GM21360 (cell line): ENCODE measurements around the gene ARHGAP28.
"Not testable (repeated sequence)": the region's sequence is repeated elsewhere in the genome, so short reads cannot be mapped to it uniquely, and the experiment has no call there.

Source experiments
- ATAC-seq: cut with Tn5 transposase; IDR thresholded peaks from one replicate; pipeline ENCODE4 v1.9.1; 2021; ENCODE audit warnings: mild to moderate bottlenecking, moderate library complexity; ENCODE audit not compliant: unreplicated experiment

ARHGAP28 gene

GRCh38 chr18:6920099-6920955 lies 190.8 kb downstream of the ARHGAP28 start:
- ATAC-seq = no peak

- no peak for ATAC-seq
These were observed 192.1 kb downstream of the ARHGAP28 start for GRCh38 chr18:6921571-6921970.

GRCh38 chr18:6923220-6923619 lies 193.7 kb downstream of the ARHGAP28 start:
- ATAC-seq = no peak

GRCh38 chr18:6927153-6927552 lies 197.6 kb downstream of the ARHGAP28 start:
- no peak for ATAC-seq

- ATAC-seq = no peak
These were observed 198.8 kb downstream of the ARHGAP28 start for GRCh38 chr18:6928359-6928758.

- no peak for ATAC-seq
These were observed 200.0 kb downstream of the ARHGAP28 start for GRCh38 chr18:6929370-6930102.

GRCh38 chr18:6934859-6935258 lies 205.3 kb downstream of the ARHGAP28 start:
- no peak for ATAC-seq

GRCh38 chr18:6938003-6938402 lies 208.5 kb downstream of the ARHGAP28 start:
- no peak for ATAC-seq

- not testable (repeated sequence) for ATAC-seq
These were observed 208.9 kb downstream of the ARHGAP28 start for GRCh38 chr18:6938403-6938802.

- ATAC-seq = no peak
These were observed 210.5 kb downstream of the ARHGAP28 start for GRCh38 chr18:6939972-6940371.

GRCh38 chr18:6940451-6940850 lies 210.9 kb downstream of the ARHGAP28 start:
- no peak for ATAC-seq

- no peak for ATAC-seq
These were observed 212.5 kb downstream of the ARHGAP28 start for GRCh38 chr18:6941996-6942395.

- no peak for ATAC-seq
These were observed 213.2 kb downstream of the ARHGAP28 start for GRCh38 chr18:6942742-6943141.

GRCh38 chr18:6943143-6943542 lies 213.6 kb downstream of the ARHGAP28 start:
- no peak for ATAC-seq

- no peak for ATAC-seq
These were observed 218.0 kb downstream of the ARHGAP28 start for GRCh38 chr18:6947338-6948030.

- no peak for ATAC-seq
These were observed 219.0 kb downstream of the ARHGAP28 start for GRCh38 chr18:6948281-6949055.

GRCh38 chr18:6949800-6950586 lies 220.5 kb downstream of the ARHGAP28 start:
- ATAC-seq = no peak

GRCh38 chr18:6950641-6951040 lies 221.1 kb downstream of the ARHGAP28 start:
- no peak for ATAC-seq

GRCh38 chr18:6951336-6952090 lies 222.0 kb downstream of the ARHGAP28 start:
- ATAC-seq = no peak
